Effector CD4-positive, alpha-beta T cell (primary cell): Measurements from ENCODE around the gene PRKACB.

Experiments used
- DNase-seq: peaks from one replicate; pipeline ENCODE4 v3.0.0-alpha.2; 2020

PRKACB gene

GRCh38 chr1:84159533-84160240 is 15.6 kb downstream of the PRKACB start:
- DNase-seq: no peak

DNA sequence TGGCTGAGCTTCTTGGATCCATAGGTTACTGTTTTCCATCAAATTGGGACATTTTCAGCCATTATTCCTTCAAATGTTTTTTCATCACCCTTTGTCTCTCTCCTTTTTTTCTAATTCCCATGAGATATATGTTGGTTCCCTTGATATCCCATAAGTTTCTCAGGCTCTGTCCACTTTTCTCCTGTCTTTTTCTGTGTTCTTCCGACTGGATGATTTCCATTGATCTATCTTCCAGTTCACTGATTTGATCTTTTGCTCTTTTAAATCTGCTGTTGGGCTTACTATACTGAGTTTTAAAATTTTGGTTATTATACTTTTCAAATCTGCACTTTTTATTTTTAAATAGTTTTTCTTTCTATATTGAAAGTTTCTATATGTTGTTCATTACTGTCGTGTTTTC is 18.2 kb downstream of the PRKACB start:
- no peak for DNase-seq

DNA sequence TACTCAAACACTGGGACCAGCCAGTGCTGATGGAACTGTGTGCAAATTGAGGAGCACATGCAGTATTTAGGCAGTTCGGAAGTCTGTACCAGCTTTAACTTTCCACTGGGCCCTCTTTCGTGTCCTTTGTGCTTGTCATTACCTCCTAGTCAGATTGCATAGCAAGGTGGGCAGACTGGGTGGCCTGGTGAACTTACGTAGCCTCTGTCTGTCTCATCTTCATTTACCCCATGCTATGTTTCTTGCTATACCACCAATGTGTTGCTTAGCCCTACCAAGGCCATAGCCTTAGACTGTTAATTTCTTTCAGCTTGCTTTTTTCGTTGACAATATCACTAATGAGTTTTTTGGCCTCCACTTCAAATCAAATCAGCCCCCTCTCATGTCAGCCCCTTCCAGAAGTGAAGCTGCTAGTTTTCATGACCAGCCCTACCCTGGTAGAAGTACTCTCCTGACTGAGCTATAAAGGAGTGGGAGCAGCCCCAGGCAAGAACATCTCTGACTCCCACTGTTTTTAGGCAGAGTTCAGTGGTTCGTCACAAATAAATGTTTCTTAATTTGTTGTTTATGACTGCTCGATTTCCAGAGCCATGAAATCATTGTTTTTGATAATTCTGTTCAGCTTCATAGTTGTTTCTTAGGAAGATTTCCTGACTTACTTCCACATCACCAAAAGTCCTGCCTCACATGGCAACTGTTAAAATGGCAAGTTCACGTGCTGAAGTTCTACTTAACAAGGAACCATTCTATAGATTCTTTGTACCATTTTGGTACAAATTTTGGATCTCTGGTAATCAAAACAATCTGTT is 19.3 kb downstream of the PRKACB start:
- DNase-seq: no peak

DNA sequence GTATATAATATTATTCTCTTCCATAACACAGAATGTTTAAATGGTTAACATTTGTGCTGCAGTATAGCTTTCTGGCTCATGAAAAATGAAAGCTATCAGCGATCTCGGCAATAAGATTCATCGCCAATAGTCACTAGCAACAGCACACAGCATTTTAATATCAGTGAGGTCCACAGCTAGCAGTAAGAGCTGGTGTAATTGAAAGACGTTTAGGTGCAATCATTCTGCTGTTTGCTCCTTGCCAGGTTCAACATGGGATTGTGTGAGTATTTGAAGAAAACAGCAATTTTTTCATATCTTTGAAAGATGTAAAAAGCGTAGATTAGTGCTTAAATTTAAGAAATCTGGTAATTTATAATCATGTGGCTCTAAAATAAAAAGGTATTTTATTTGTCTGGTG is 20.1 kb downstream of the PRKACB start:
- DNase-seq: no peak

GRCh38 chr1:84164567-84165021 is 20.5 kb downstream of the PRKACB start:
- DNase-seq: no peak

DNA sequence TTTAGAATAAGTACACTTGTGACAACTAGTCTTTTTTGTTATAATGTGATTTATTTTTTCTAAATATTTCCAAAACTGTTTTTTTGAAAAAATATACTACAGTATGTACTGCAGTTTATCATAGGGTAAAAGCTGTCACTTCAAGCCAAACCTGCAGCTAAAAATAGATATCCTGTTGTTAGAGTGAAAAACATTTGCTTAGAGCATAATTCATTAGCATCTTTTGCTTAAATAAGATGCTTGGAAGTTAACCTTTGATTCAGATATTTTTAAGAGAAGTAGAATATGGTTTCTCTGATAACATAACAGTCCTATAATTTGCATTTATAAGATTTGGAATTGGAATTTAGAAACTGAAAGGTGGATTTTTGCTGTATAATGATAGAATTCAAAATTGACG is 21.5 kb downstream of the PRKACB start:
- DNase-seq: no peak

GRCh38 chr1:84166797-84167196 is 22.7 kb downstream of the PRKACB start:
- no peak for DNase-seq

GRCh38 chr1:84168783-84169182 is 24.7 kb downstream of the PRKACB start:
- DNase-seq: no peak

DNA sequence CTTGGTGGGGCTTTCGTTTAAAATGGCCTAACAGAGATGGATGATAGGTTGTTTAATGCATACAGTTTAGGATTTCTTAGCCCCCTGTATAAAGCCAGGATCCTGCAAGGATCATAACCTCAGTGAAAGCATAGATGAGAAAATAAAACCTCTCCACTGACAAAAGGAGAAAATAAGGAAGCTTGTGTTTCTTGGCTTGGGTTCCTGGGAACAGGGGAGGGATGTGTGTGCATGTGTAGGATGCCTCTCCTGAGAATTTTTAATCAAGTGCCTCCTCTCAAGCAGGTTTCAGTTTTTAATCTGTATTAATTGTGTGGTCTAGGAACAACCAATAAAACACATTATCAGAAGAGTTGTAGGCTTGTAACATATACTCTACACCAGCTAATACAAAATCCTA is 26.1 kb downstream of the PRKACB start:
- no peak for DNase-seq

DNA sequence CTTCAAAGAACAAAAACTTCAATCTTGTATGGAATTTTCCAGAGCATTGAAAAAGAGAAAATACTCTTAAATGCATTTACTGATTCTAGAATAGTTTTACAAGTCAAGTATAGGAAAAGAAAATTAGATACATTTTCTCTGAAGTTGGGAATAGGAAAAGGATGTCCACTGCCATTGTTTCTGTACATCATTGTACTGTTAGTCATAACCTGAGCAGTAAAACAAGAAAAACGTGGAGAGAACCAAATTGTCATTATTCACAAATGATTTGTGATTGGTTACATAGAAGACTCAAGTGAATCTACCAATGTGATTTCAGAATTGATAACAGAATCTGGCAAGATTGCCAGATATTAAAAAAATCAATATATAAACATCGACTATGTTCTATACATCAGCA is 27.4 kb downstream of the PRKACB start:
- DNase-seq: no peak

DNA sequence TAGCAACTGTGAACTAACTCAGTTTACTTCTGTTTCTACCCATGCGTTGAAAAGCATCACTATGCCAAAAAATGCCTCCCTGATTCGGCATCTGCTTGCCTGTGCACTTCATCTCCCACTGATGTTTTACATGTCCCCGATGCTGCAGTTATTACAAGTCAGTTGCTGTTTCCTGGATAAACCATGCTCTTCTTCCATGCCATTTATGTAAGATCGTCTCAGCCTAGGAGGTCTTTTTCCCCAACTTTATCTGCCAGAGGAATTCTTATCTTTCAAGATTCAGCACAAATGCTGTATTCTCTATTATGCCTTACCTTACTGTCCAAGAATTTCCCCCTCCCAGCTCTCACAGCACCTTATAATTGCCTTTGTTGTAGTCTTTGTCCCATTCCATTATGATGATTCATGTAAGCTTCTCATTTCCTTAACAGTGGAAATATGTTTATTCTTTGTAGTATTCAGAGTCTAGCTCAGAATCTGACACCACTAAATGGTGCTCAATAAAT is 30.0 kb downstream of the PRKACB start:
- DNase-seq: no peak

DNA sequence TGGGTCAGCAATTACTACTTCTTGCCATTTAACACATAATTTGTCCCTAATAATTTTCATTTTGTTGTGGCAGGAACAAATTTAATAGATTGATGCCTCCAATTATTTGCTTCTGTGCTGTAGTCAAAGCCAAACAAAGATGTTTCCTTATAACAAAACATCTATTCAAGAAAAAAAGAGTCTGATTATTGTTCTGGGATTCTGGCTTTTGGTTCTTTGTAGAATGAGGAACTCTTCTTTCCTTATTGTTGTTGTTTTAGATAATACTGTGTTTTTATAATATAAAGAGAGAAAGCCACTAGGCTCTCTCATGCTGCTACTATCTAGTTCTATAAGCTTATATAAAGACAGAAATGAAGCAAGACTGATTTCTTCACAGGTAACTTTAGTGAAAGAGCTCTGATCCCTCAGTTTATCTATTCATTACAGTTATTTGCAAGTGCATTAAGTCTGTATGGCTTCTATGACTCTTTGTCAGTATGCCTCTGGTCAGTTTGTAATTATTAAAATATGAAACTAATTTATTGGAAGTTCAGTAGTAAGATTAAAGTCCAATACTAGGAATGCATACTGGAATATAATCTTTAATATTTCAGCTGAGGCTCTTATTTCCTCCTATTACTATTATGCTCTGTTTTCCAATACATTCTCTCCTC is 37.4 kb downstream of the PRKACB start:
- no peak for DNase-seq

- DNase-seq: no peak
These were observed 46.4 kb downstream of the PRKACB start for GRCh38 chr1:84190455-84190854.

GRCh38 chr1:84192681-84193080 is 48.6 kb downstream of the PRKACB start:
- no peak for DNase-seq

- DNase-seq: no peak
These were observed 54.8 kb downstream of the PRKACB start for GRCh38 chr1:84198832-84199231.

DNA sequence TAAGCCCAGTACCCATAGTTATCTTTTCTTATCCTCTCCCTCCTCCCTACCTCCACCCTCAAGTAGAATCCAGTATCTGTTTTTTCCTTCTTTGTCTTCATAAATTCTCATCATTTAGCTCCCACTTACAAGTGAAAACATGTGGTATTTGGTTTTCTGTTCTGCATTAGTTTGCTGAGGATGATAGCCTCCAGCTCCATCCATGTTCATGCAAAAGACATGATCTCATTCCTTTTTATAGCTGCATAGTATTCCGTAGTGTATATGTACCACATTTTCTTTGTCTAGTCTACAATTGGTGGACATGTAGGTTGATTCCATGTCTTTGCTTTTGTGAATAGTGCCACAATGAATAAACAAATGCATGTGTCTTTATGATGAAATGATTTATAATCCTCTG is 55.2 kb downstream of the PRKACB start:
- DNase-seq: no peak

DNA sequence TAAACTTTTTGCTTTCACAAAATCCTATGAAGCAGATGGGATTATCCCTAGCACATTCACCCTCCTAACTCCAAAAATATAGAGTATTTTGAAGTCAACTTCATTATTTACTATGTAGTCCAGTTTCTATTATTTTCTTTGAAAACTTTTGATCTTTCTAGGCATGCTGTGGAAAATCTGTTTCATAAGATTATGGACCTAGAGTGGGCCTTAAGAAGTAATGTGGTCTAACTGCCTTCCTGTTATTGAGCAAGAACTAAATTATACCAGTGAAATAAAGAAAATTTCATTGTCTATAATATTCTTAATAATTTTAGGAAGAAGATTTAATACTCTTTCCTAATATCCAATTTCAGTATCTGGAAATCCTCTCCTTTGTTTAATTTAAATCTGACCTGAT is 58.1 kb downstream of the PRKACB start:
- no peak for DNase-seq

GRCh38 chr1:84206375-84206774 is 62.3 kb downstream of the PRKACB start:
- no peak for DNase-seq

GRCh38 chr1:84208935-84209334 is 64.9 kb downstream of the PRKACB start:
- DNase-seq: no peak

- DNase-seq: no peak
These were observed 70.3 kb downstream of the PRKACB start for GRCh38 chr1:84214115-84214956.

GRCh38 chr1:84217239-84217638 is 73.2 kb downstream of the PRKACB start:
- no peak for DNase-seq

GRCh38 chr1:84223751-84224432 is 79.8 kb downstream of the PRKACB start:
- DNase-seq: no peak
